Endothelial cell of umbilical vein (primary cell): ENCODE data around the gene CD300LG. TPM values are rescaled to one million over a fixed set of nuclear protein-coding genes. Genes with fewer than 3 reads are reported as not detected.

Source experiments
- BruUV-seq: library from RNA; stranded (reverse); fragments of 400-500 nt; replicated peaks from 2 replicates; lab custom pipeline; 2021; lab: Mats Ljungman, UMichigan
- CTCF ChIA-PET: fragments of 300-600, 350-600 bp; sonication (Branson Sonifier 250); formaldehyde crosslinking; loops from one replicate; lab custom pipeline; 2021; ENCODE audit warnings: antibody characterized with exemption, inconsistent platforms; lab: Charles Lee
- POLR2A ChIA-PET: fragments of 300-600, 350-600 bp; sonication (Branson Sonifier 250); formaldehyde crosslinking; loops from one replicate; lab custom pipeline; 2021; ENCODE audit warnings: antibody characterized with exemption, inconsistent platforms; lab: Charles Lee
- DNase-seq: peaks from one replicate; pipeline ENCODE4 v3.0.0-alpha.2; 2011; ENCODE audit warnings: low read depth, low spot score
- FAIRE-seq: peaks from 2 replicates; lab custom pipeline; 2011; peaks lifted over from hg19 to GRCh38; lab: Jason Lieb, UNC
- H2AFZ ChIP-seq: 2 replicates; pipeline ENCODE4 v1.6.0; 2012; ENCODE audit warnings: low read depth, low read length, control low read depth, inconsistent platforms
- H3K27ac ChIP-seq: 2 replicates; pipeline ENCODE4 v1.5.1; 2011; ENCODE audit warnings: low read depth, mild to moderate bottlenecking, control low read depth, low read length, moderate library complexity; ENCODE audit not compliant: insufficient read depth
- H3K27me3 ChIP-seq, 2 experiments: 2 replicates each; pipeline versions ENCODE4 v1.6.0 to v1.6.1; 2011; ENCODE audit warnings: low read length in 2 of 2, mixed read lengths in 1 of 2; ENCODE audit not compliant: control insufficient read depth in 2 of 2, insufficient read depth in 2 of 2
- H3K36me3 ChIP-seq, 2 experiments: 2 replicates in 1 of 2; 3 replicates in 1 of 2; pipeline ENCODE4 v1.5.1; 2011; ENCODE audit warnings: low read length in 2 of 2, mild to moderate bottlenecking in 1 of 2, moderate library complexity in 1 of 2; ENCODE audit not compliant: control insufficient read depth in 2 of 2, insufficient read depth in 2 of 2; ENCODE audit errors: extremely low read depth in 1 of 2
- H3K4me1 ChIP-seq: 3 replicates; pipeline ENCODE4 v1.5.1; 2011; ENCODE audit warnings: mild to moderate bottlenecking, low read length; ENCODE audit not compliant: control insufficient read depth, insufficient read depth; ENCODE audit errors: extremely low read depth
- H3K4me2 ChIP-seq: 2 replicates; pipeline ENCODE4 v1.6.1; 2011; ENCODE audit warnings: low read length, control low read depth, mixed read lengths; ENCODE audit not compliant: insufficient read depth
- H3K4me3 ChIP-seq, 3 experiments: fragments of 200-600 bp in 1 of 3; sonication (generic), shearing (Covaris generic) in 1 of 3; replicated peaks in 1 of 3; 2 replicates each; pipeline ENCODE4 v1.5.1; 2011 to 2016; ENCODE audit warnings: control low read depth in 3 of 3, low read length in 3 of 3, mild to moderate bottlenecking in 2 of 3, inconsistent platforms in 1 of 3, low read depth in 1 of 3, moderate library complexity in 1 of 3; ENCODE audit not compliant: insufficient read depth in 1 of 3
- H3K79me2 ChIP-seq: 2 replicates; pipeline ENCODE4 v1.6.0; 2012; ENCODE audit warnings: low read length, inconsistent platforms; ENCODE audit not compliant: control insufficient read depth, insufficient read depth
- H3K9ac ChIP-seq: replicated peaks from 2 replicates; pipeline ENCODE3; 2011; ENCODE audit warnings: low read length, control low read depth; ENCODE audit not compliant: insufficient read depth; ENCODE audit errors: extremely low read depth
- H3K9me1 ChIP-seq: replicated peaks from 3 replicates; pipeline ENCODE4 v1.6.0; 2011; ENCODE audit warnings: mild to moderate bottlenecking, low read length; ENCODE audit not compliant: control insufficient read depth, insufficient read depth; ENCODE audit errors: extremely low read depth
- H3K9me3 ChIP-seq: replicated peaks from 2 replicates; pipeline ENCODE4 v1.5.1; 2012; ENCODE audit warnings: low read length, inconsistent platforms; ENCODE audit not compliant: control insufficient read depth, insufficient read depth
- H4K20me1 ChIP-seq: replicated peaks from 2 replicates; pipeline ENCODE3; 2011; ENCODE audit warnings: mild to moderate bottlenecking, low read length; ENCODE audit not compliant: control insufficient read depth, insufficient read depth; ENCODE audit errors: extremely low read depth
- CTCF ChIP-seq, 2 donors: IDR thresholded peaks; 1 replicate in 1 of 2; 2 replicates in 1 of 2; pipeline ENCODE4 v1.5.1; 2011; ENCODE audit warnings: low read length in 2 of 2, mild to moderate bottlenecking in 2 of 2, moderate library complexity in 2 of 2, control low read depth in 1 of 2, inconsistent platforms in 1 of 2, low read depth in 1 of 2; ENCODE audit not compliant: insufficient read depth in 1 of 2; ENCODE audit errors: extremely low read depth in 1 of 2
- FOS ChIP-seq: IDR thresholded peaks from 2 replicates; pipeline ENCODE4 v1.6.1; 2011; ENCODE audit warnings: mild to moderate bottlenecking, low read length, moderate library complexity, borderline replicate concordance; ENCODE audit not compliant: insufficient read depth
- GATA2 ChIP-seq: IDR thresholded peaks from 2 replicates; pipeline ENCODE4 v1.7.0; 2011; ENCODE audit warnings: low read depth, mild to moderate bottlenecking, moderate library complexity, mixed read lengths, low read length; ENCODE audit not compliant: insufficient read length, insufficient read depth
- POLR2A ChIP-seq: IDR thresholded peaks from 2 replicates; pipeline ENCODE4 v1.6.1; 2012; ENCODE audit warnings: low read depth, mild to moderate bottlenecking, control low read depth, low read length
- POLR2AphosphoS5 ChIP-seq: IDR thresholded peaks from 2 replicates; pipeline ENCODE4 v1.6.1; 2012; ENCODE audit warnings: low read depth, mild to moderate bottlenecking, control low read depth, low read length, moderate library complexity; ENCODE audit not compliant: insufficient read depth
- dilution Hi-C: fragments of 300-500 bp; cut with MboI; formaldehyde crosslinking; loops from one replicate; pipeline ENCODE4 v1.15.0; 2019; ENCODE audit warnings: low sequenced_read_pairs; ENCODE audit not compliant: extremely low pct_ligation_motif_present
- intact Hi-C: fragments of 100-400 bp; cut with micrococcal nuclease; formaldehyde crosslinking; loops from one replicate; pipeline ENCODE4 v1.10.0; 2022
- polyA plus RNA-seq, 4 experiments: library from polyadenylated mRNA; depleted of rRNA in 3 of 4; stranded (reverse) in 3 of 4; unstranded in 1 of 4; fragments of >200 nt; gene quantifications; 2 replicates each; pipeline versions ENCODE4 v1.2.1 to v1.2.3, GENCODE V29; 2011 to 2012; ENCODE audit warnings: missing spikeins in 1 of 4
- total RNA-seq: library from RNA; stranded (reverse); gene quantifications from 2 replicates; pipeline ENCODE4 v1.2.3, GENCODE V29; 2021

The CD300LG gene
- total and polyA plus RNA-seq, 2 donors (not counting 3 experiments of a cell fraction or from before 2014, with no cell fraction given): not detected

GRCh38 chr17:43801844-43802243 lies 45.1 kb upstream of the CD300LG start:
- H3K79me2 ChIP-seq: no peaks in the 10 kb centered on the region
- no TSS peak for BruUV-seq

GRCh38 chr17:43803758-43804157 lies 43.2 kb upstream of the CD300LG start:
- DNase-seq (peak; percentile 48), FAIRE-seq (peak; percentile 78)
- Histone ChIP-seq H3K4me3 (no peak overlapping the region), H3K9me1 (no peaks in the 10 kb centered on the region), H3K9ac (no peak overlapping the region), H3K79me2 (no peaks in the 10 kb centered on the region), H3K36me3 (no peaks in the 10 kb centered on the region), H3K27ac (no peak overlapping the region), H3K4me2 (no peak overlapping the region), H3K9me3 (no peaks in the 10 kb centered on the region), H3K27me3 (no peaks in the 10 kb centered on the region), H3K4me1 (peaks cover 13% of the 10 kb centered on the region), H4K20me1 (no peaks in the 10 kb centered on the region), H2AFZ (no peak overlapping the region)
- intact Hi-C loops (no loop called here), dilution Hi-C loops (no loop called here)
- ChIA-PET CTCF (interaction anchor here (0.7 to 2.0 kb wide), 6 partner anchors 10 to 106 kb away, joined by 3 to 9 read pairs (median 4); partner anchors contain the start of gene CD300LG), POLR2A (interaction anchor here (1.1 kb wide), 1 partner anchor 25 kb away, joined by 3 read pairs; the partner anchor contains the start of gene DUSP3)
- TF ChIP-seq GATA2 (peak; percentile 38), CTCF (IDR thresholded peaks at IDR 0.05; ENCODE audit: extremely low read depth in 1 of 2, insufficient read depth in 1 of 2, low read depth in 1 of 2, low read length in 2 of 2) (no peak), FOS (peak; percentile 73), POLR2A (no peak), POLR2AphosphoS5 (peak; percentile 36)
- no TSS peak for BruUV-seq

More at GRCh38 chr17:43801844-43802243, 45.1 kb upstream of the CD300LG start:
- peak; percentile 74 for FAIRE-seq
- Histone ChIP-seq H3K4me1 (peaks cover 13% of the 10 kb centered on the region), H3K27ac (no peak overlapping the region), H4K20me1 (no peaks in the 10 kb centered on the region), H3K27me3 (no peaks in the 10 kb centered on the region), H3K9ac (no peak overlapping the region), H3K9me1 (no peaks in the 10 kb centered on the region), H3K4me3 (no peak overlapping the region), H3K9me3 (no peaks in the 10 kb centered on the region), H3K36me3 (no peaks in the 10 kb centered on the region), H3K4me2 (no peak overlapping the region), H2AFZ (no peak overlapping the region)
- dilution Hi-C loops (no loop called here), intact Hi-C loops (no loop called here)
- peak; percentile 30 for DNase-seq
- TF ChIP-seq POLR2A (no peak), GATA2 (peak; percentile 57)
- ChIA-PET POLR2A (no interaction called here), CTCF (no interaction called here)
